ENCODE results near the gene C16orf89. TPM values are rescaled to one million over a fixed set of nuclear protein-coding genes. Genes with fewer than 3 reads are reported as not detected.

The C16orf89 gene
- polyA plus RNA-seq, 1 donor from 2014 or later, result not detected

GRCh38 chr16:5015351-5015750 is 50.4 kb downstream of the C16orf89 start:
- Mint-ChIP-seq H3K27ac (no peak overlapping the region), H3K27me3 (no peaks in the 10 kb centered on the region), H3K4me1 (no peaks in the 10 kb centered on the region), H3K4me3 (no peak overlapping the region), H3K9me3 (no peaks in the 10 kb centered on the region), H3K36me3 (no peaks in the 10 kb centered on the region)

GRCh38 chr16:5012887-5013286 is 52.9 kb downstream of the C16orf89 start:
- no peaks in the 10 kb centered on the region for H3K9me3 Mint-ChIP-seq
- no peaks in the 10 kb centered on the region for H3K36me3 Mint-ChIP-seq
- no peak overlapping the region for H3K27ac Mint-ChIP-seq
- H3K27me3 Mint-ChIP-seq, result no peaks in the 10 kb centered on the region
- peak overlapping the region in 1 of 4 donors; percentile 60 for H3K4me3 Mint-ChIP-seq
- no peaks in the 10 kb centered on the region for H3K4me1 Mint-ChIP-seq

GRCh38 chr16:5011637-5012036 is 54.1 kb downstream of the C16orf89 start:
- Mint-ChIP-seq H3K27ac (no peak overlapping the region), H3K9me3 (no peaks in the 10 kb centered on the region), H3K4me1 (no peaks in the 10 kb centered on the region), H3K4me3 (no peak overlapping the region), H3K27me3 (peaks cover 5% of the 10 kb centered on the region), H3K36me3 (no peaks in the 10 kb centered on the region)

- Mint-ChIP-seq H3K27ac (no peak overlapping the region), H3K4me1 (no peaks in the 10 kb centered on the region), H3K4me3 (no peak overlapping the region), H3K36me3 (no peaks in the 10 kb centered on the region), H3K9me3 (no peaks in the 10 kb centered on the region), H3K27me3 (peaks cover 5% of the 10 kb centered on the region)
Measured at GRCh38 chr16:5010576-5011329, 55.0 kb downstream of the C16orf89 start.

GRCh38 chr16:5008311-5008731 is 57.4 kb downstream of the C16orf89 start:
- Mint-ChIP-seq H3K4me3 (no peak overlapping the region), H3K27ac (no peak overlapping the region), H3K36me3 (no peaks in the 10 kb centered on the region), H3K27me3 (peaks cover 5% of the 10 kb centered on the region), H3K4me1 (no peaks in the 10 kb centered on the region), H3K9me3 (no peaks in the 10 kb centered on the region)

- H3K36me3 Mint-ChIP-seq, result no peaks in the 10 kb centered on the region
- peaks cover 5% of the 10 kb centered on the region for H3K27me3 Mint-ChIP-seq
Measured at GRCh38 chr16:5007256-5007655, 58.5 kb downstream of the C16orf89 start.

GRCh38 chr16:5006348-5007193 is 59.2 kb downstream of the C16orf89 start:
- H3K27ac Mint-ChIP-seq, result no peak overlapping the region
- H3K4me3 Mint-ChIP-seq, result no peak overlapping the region
- no peaks in the 10 kb centered on the region for H3K9me3 Mint-ChIP-seq
- peaks cover 6% of the 10 kb centered on the region for H3K27me3 Mint-ChIP-seq
- H3K36me3 Mint-ChIP-seq, result no peaks in the 10 kb centered on the region
- no peaks in the 10 kb centered on the region for H3K4me1 Mint-ChIP-seq

More at GRCh38 chr16:5007256-5007655, 58.5 kb downstream of the C16orf89 start:
- no peak overlapping the region for H3K4me3 Mint-ChIP-seq
- no peaks in the 10 kb centered on the region for H3K4me1 Mint-ChIP-seq
- H3K9me3 Mint-ChIP-seq, result no peaks in the 10 kb centered on the region
- H3K27ac Mint-ChIP-seq, result no peak overlapping the region

GRCh38 chr16:5005916-5006315 is 59.8 kb downstream of the C16orf89 start:
- Mint-ChIP-seq H3K4me1 (peaks cover 0 to 2% (median 0%) of the 10 kb centered on the region in 3 donors), H3K4me3 (no peak overlapping the region), H3K9me3 (no peaks in the 10 kb centered on the region), H3K36me3 (peaks cover 1% of the 10 kb centered on the region), H3K27me3 (peaks cover 7% of the 10 kb centered on the region), H3K27ac (no peak overlapping the region)

- Mint-ChIP-seq H3K9me3 (no peaks in the 10 kb centered on the region), H3K4me3 (no peak overlapping the region), H3K36me3 (peaks cover 1% of the 10 kb centered on the region), H3K4me1 (peaks cover 0 to 2% (median 0%) of the 10 kb centered on the region in 3 donors), H3K27me3 (peaks cover 7% of the 10 kb centered on the region), H3K27ac (no peak overlapping the region)
Measured at GRCh38 chr16:5004311-5004710, 61.4 kb downstream of the C16orf89 start.

GRCh38 chr16:5003828-5004227 is 61.9 kb downstream of the C16orf89 start:
- Mint-ChIP-seq H3K27me3 (peaks cover 7% of the 10 kb centered on the region), H3K27ac (no peak overlapping the region), H3K4me3 (no peak overlapping the region), H3K4me1 (peaks cover 0 to 2% (median 0%) of the 10 kb centered on the region in 3 donors), H3K36me3 (peaks cover 1% of the 10 kb centered on the region), H3K9me3 (no peaks in the 10 kb centered on the region)

- Mint-ChIP-seq H3K27ac (no peak overlapping the region), H3K4me1 (peaks cover 0 to 2% (median 2%) of the 10 kb centered on the region in 3 donors), H3K4me3 (no peak overlapping the region), H3K36me3 (peaks cover 1% of the 10 kb centered on the region), H3K9me3 (no peaks in the 10 kb centered on the region), H3K27me3 (peaks cover 7% of the 10 kb centered on the region)
Measured at GRCh38 chr16:5003211-5003610, 62.5 kb downstream of the C16orf89 start.

GRCh38 chr16:5002699-5003143 is 63.0 kb downstream of the C16orf89 start:
- Mint-ChIP-seq H3K27ac (no peak overlapping the region), H3K36me3 (peaks cover 1% of the 10 kb centered on the region), H3K4me3 (no peak overlapping the region), H3K9me3 (no peaks in the 10 kb centered on the region), H3K4me1 (peaks cover 0 to 2% (median 2%) of the 10 kb centered on the region in 3 donors), H3K27me3 (peaks cover 8% of the 10 kb centered on the region)

GRCh38 chr16:5001986-5002385 is 63.8 kb downstream of the C16orf89 start:
- Mint-ChIP-seq H3K4me1 (peaks cover 0 to 2% (median 2%) of the 10 kb centered on the region in 3 donors), H3K36me3 (peaks cover 1% of the 10 kb centered on the region), H3K4me3 (no peak overlapping the region), H3K27me3 (peaks cover 6% of the 10 kb centered on the region), H3K9me3 (no peaks in the 10 kb centered on the region), H3K27ac (no peak overlapping the region)

- peaks cover 0 to 2% (median 2%) of the 10 kb centered on the region in 3 donors for H3K4me1 Mint-ChIP-seq
- H3K36me3 Mint-ChIP-seq, result peaks cover 1% of the 10 kb centered on the region
- H3K27ac Mint-ChIP-seq, result peak overlapping the region in 1 of 3 donors; percentile 71
- H3K9me3 Mint-ChIP-seq, result no peaks in the 10 kb centered on the region
- no peak overlapping the region for H3K4me3 Mint-ChIP-seq
- H3K27me3 Mint-ChIP-seq, result peaks cover 5% of the 10 kb centered on the region
Measured at GRCh38 chr16:5001571-5001970, 64.2 kb downstream of the C16orf89 start.

GRCh38 chr16:5000573-5001001 is 65.2 kb downstream of the C16orf89 start:
- H3K27me3 Mint-ChIP-seq, result peaks cover 7% of the 10 kb centered on the region
- no peak overlapping the region for H3K27ac Mint-ChIP-seq
- H3K4me3 Mint-ChIP-seq, result no peak overlapping the region
- H3K36me3 Mint-ChIP-seq, result peaks cover 1% of the 10 kb centered on the region
- no peaks in the 10 kb centered on the region for H3K9me3 Mint-ChIP-seq
- H3K4me1 Mint-ChIP-seq, result peaks cover 0 to 2% (median 2%) of the 10 kb centered on the region in 3 donors
